H1 (cell line): ENCODE measurements around the gene SSH2. TPM values are rescaled to one million over a fixed set of nuclear protein-coding genes. Genes with fewer than 3 reads are reported as not detected.

Experiments
- CTCF ChIA-PET: fragments of 300-600 bp; sonication (Branson Sonifier 250); formaldehyde crosslinking; loops from one replicate; lab custom pipeline; 2021; ENCODE audit not compliant: partially characterized antibody; lab: Charles Lee
- POLR2A ChIA-PET: fragments of 300-600 bp; sonication (Branson Sonifier 250); formaldehyde crosslinking; loops from one replicate; lab custom pipeline; 2021; ENCODE audit warnings: inconsistent platforms; ENCODE audit not compliant: partially characterized antibody; lab: Charles Lee
- DNase-seq, 2 experiments: peaks; one replicate each; pipeline versions ENCODE4 v3.0.0 to v3.0.0-alpha.2; 2010 to 2022; ENCODE audit warnings: low spot score in 2 of 2, low read depth in 1 of 2, mixed read lengths in 1 of 2
- FAIRE-seq: peaks from 2 replicates; lab custom pipeline; 2011; peaks lifted over from hg19 to GRCh38; lab: Jason Lieb, UNC
- H2AFZ ChIP-seq: 2 replicates; pipeline ENCODE4 v1.8.1; 2012; ENCODE audit warnings: low read length, inconsistent platforms
- H2AK5ac ChIP-seq: 2 replicates; pipeline ENCODE4 v1.6.1; 2013; ENCODE audit warnings: low read depth, low read length
- H2BK120ac ChIP-seq: replicated peaks from 2 replicates; pipeline ENCODE3; 2013; ENCODE audit warnings: low read depth, low read length, inconsistent platforms
- H2BK12ac ChIP-seq: 2 replicates; pipeline ENCODE4 v1.6.1; 2013; ENCODE audit warnings: low read depth, low read length
- H2BK15ac ChIP-seq: 2 replicates; pipeline ENCODE4 v1.6.1; 2013; ENCODE audit warnings: low read length
- H2BK20ac ChIP-seq: 2 replicates; pipeline ENCODE4 v1.6.1; 2013; ENCODE audit warnings: low read length
- H2BK5ac ChIP-seq: 2 replicates; pipeline ENCODE4 v1.6.1; 2013; ENCODE audit warnings: low read depth, low read length
- H3K14ac ChIP-seq: 2 replicates; pipeline ENCODE4 v1.6.1; 2013; ENCODE audit warnings: inconsistent platforms; ENCODE audit not compliant: insufficient read length
- H3K18ac ChIP-seq: 2 replicates; pipeline ENCODE4 v1.6.1; 2013; ENCODE audit warnings: low read length; ENCODE audit errors: extremely low read depth
- H3K23ac ChIP-seq: 2 replicates; pipeline ENCODE4 v1.6.1; 2013; ENCODE audit warnings: inconsistent platforms; ENCODE audit not compliant: insufficient read length
- H3K23me2 ChIP-seq: 2 replicates; pipeline ENCODE4 v1.6.1; 2013; ENCODE audit warnings: low read depth, low read length
- H3K27ac ChIP-seq: 2 replicates; pipeline ENCODE4 v1.6.1; 2011; ENCODE audit warnings: low read depth, low read length, inconsistent platforms
- H3K27me3 ChIP-seq, 4 experiments: replicated peaks in 1 of 4; 1 replicate in 1 of 4; 2 replicates in 3 of 4; pipeline versions ENCODE4 v1.6.1 to v1.8.1; 2011 to 2013; ENCODE audit warnings: low read length in 3 of 4, mild to moderate bottlenecking in 3 of 4, inconsistent platforms in 2 of 4, mixed read lengths in 2 of 4, moderate library complexity in 1 of 4; ENCODE audit not compliant: control insufficient read depth in 3 of 4, insufficient read depth in 3 of 4; ENCODE audit errors: extremely low read depth in 1 of 4
- H3K36me3 ChIP-seq, 4 experiments: 2 replicates each; pipeline versions ENCODE4 v1.6.1 to v1.8.1; 2011 to 2013; ENCODE audit warnings: mild to moderate bottlenecking in 4 of 4, low read length in 3 of 4, moderate library complexity in 2 of 4, control low read depth in 1 of 4, inconsistent platforms in 1 of 4; ENCODE audit not compliant: insufficient read depth in 4 of 4, control insufficient read depth in 2 of 4
- H3K4ac ChIP-seq: replicated peaks from 2 replicates; pipeline ENCODE3; 2013; ENCODE audit warnings: low read length, low read depth, mixed read lengths, inconsistent platforms; ENCODE audit not compliant: insufficient read length
- H3K4me1 ChIP-seq, 4 experiments: replicated peaks in 1 of 4; 1 replicate in 1 of 4; 2 replicates in 3 of 4; pipeline versions ENCODE4 v1.6.1 to v1.8.1; 2011 to 2013; ENCODE audit warnings: low read length in 3 of 4, inconsistent platforms in 2 of 4, mixed read lengths in 1 of 4; ENCODE audit not compliant: insufficient read depth in 4 of 4, control insufficient read depth in 3 of 4
- H3K4me2 ChIP-seq, 2 experiments: 2 replicates each; pipeline versions ENCODE4 v1.6.1 to v1.8.1; 2011 to 2013; ENCODE audit warnings: low read depth in 2 of 2, low read length in 2 of 2, control low read depth in 1 of 2, inconsistent platforms in 1 of 2, mild to moderate bottlenecking in 1 of 2; ENCODE audit not compliant: insufficient read depth in 1 of 2
- H3K4me3 ChIP-seq, 4 experiments: fragments of 200-600, 300-600 bp in 1 of 4; sonication (generic), shearing (Covaris generic), sonication (Bioruptor Twin) in 1 of 4; 2 replicates each; pipeline versions ENCODE4 v1.5.1 to v1.8.1; 2011 to 2016; ENCODE audit warnings: low read length in 4 of 4, low read depth in 3 of 4, control low read depth in 2 of 4, inconsistent platforms in 2 of 4, mild to moderate bottlenecking in 2 of 4, mixed read lengths in 1 of 4, moderate library complexity in 1 of 4; ENCODE audit not compliant: insufficient read depth in 2 of 4; ENCODE audit errors: extremely low read depth in 1 of 4
- H3K56ac ChIP-seq: replicated peaks from 2 replicates; pipeline ENCODE3; 2013; ENCODE audit warnings: low read depth, mild to moderate bottlenecking, mixed read lengths, low read length, inconsistent platforms; ENCODE audit not compliant: insufficient read length
- H3K79me1 ChIP-seq: 2 replicates; pipeline ENCODE4 v1.6.1; 2013; ENCODE audit warnings: low read depth, low read length, control low read depth
- H3K79me2 ChIP-seq, 2 experiments: 2 replicates each; pipeline versions ENCODE4 v1.6.1 to v1.8.1; 2012 to 2013; ENCODE audit warnings: low read length in 2 of 2, mild to moderate bottlenecking in 2 of 2, inconsistent platforms in 1 of 2; ENCODE audit not compliant: insufficient read depth in 2 of 2, control insufficient read depth in 1 of 2
- H3K9ac ChIP-seq, 4 experiments: replicated peaks in 1 of 4; 1 replicate in 1 of 4; 2 replicates in 3 of 4; pipeline versions ENCODE4 v1.6.1 to v1.8.1; 2011 to 2013; ENCODE audit warnings: low read depth in 3 of 4, low read length in 3 of 4, control low read depth in 2 of 4, mild to moderate bottlenecking in 2 of 4, moderate library complexity in 2 of 4, inconsistent platforms in 1 of 4; ENCODE audit errors: extremely low read depth in 1 of 4
- H3K9me3 ChIP-seq, 2 experiments: 2 replicates each; pipeline versions ENCODE4 v1.6.1 to v1.8.1; 2012 to 2013; ENCODE audit warnings: mild to moderate bottlenecking in 2 of 2, moderate library complexity in 2 of 2, control low read depth in 1 of 2, inconsistent platforms in 1 of 2, low read depth in 1 of 2, low read length in 1 of 2, mixed read lengths in 1 of 2; ENCODE audit not compliant: insufficient read depth in 2 of 2
- H4K20me1 ChIP-seq, 2 experiments: replicated peaks in 1 of 2; 2 replicates each; pipeline versions ENCODE3 to v1.8.1; 2011 to 2013; ENCODE audit warnings: inconsistent platforms in 2 of 2, low read length in 2 of 2, mild to moderate bottlenecking in 1 of 2; ENCODE audit not compliant: insufficient read depth in 2 of 2, control insufficient read depth in 1 of 2
- H4K5ac ChIP-seq: 2 replicates; pipeline ENCODE4 v1.6.1; 2013; ENCODE audit warnings: low read length, low read depth, mixed read lengths, inconsistent platforms; ENCODE audit not compliant: insufficient read length
- H4K8ac ChIP-seq: 2 replicates; pipeline ENCODE4 v1.8.0; 2013; ENCODE audit warnings: mild to moderate bottlenecking, moderate library complexity, low read length, inconsistent platforms; ENCODE audit not compliant: insufficient read depth; ENCODE audit errors: extremely low read depth
- H4K91ac ChIP-seq: replicated peaks from 2 replicates; pipeline ENCODE3; 2013; ENCODE audit warnings: low read length, mixed read lengths, inconsistent platforms; ENCODE audit not compliant: insufficient read length
- CEBPB ChIP-seq: IDR thresholded peaks from 2 replicates; pipeline ENCODE4 v1.6.1; 2012; ENCODE audit warnings: low read depth, low read length
- CHD1 ChIP-seq: IDR thresholded peaks from 2 replicates; pipeline ENCODE4 v1.6.1; 2012; ENCODE audit warnings: low read depth, low read length, improper control_type of control experiment
- CTBP2 ChIP-seq: IDR thresholded peaks from 2 replicates; pipeline ENCODE4 v1.7.0; 2011; ENCODE audit warnings: borderline replicate concordance, mild to moderate bottlenecking, moderate library complexity, mixed read lengths, low read length; ENCODE audit not compliant: insufficient read depth, insufficient read length
- GABPA ChIP-seq: IDR thresholded peaks from 2 replicates; pipeline ENCODE4 v1.6.1; 2011; ENCODE audit warnings: mild to moderate bottlenecking, low read length, moderate library complexity, borderline replicate concordance; ENCODE audit not compliant: insufficient read depth
- JUN ChIP-seq: IDR thresholded peaks from 2 replicates; pipeline ENCODE4 v1.6.1; 2011; ENCODE audit warnings: low read depth, mild to moderate bottlenecking, improper control_type of control experiment, low read length
- PHF8 ChIP-seq: fragments of 200-600 bp; sonication (generic); conservative IDR thresholded peaks from 2 replicates; pipeline ENCODE4 v1.7.1; 2012; ENCODE audit warnings: low read depth, mild to moderate bottlenecking, inconsistent platforms, low read length, moderate library complexity
- RAD21 ChIP-seq, 2 experiments: IDR thresholded peaks in 1 of 2; conservative IDR thresholded peaks in 1 of 2; 2 replicates each; pipeline ENCODE4 v1.6.1; 2011; ENCODE audit warnings: low read depth in 2 of 2, low read length in 2 of 2, improper control_type of control experiment in 1 of 2, inconsistent platforms in 1 of 2, mild to moderate bottlenecking in 1 of 2, moderate library complexity in 1 of 2
- RFX5 ChIP-seq: IDR thresholded peaks from 2 replicates; pipeline ENCODE4 v1.6.1; 2011; ENCODE audit warnings: low read depth, low read length, improper control_type of control experiment, borderline replicate concordance
- SAP30 ChIP-seq: fragments of 300-600 bp; sonication (generic); IDR thresholded peaks from 2 replicates; pipeline ENCODE4 v1.7.1; 2012; ENCODE audit warnings: low read length, moderate library complexity, mild to moderate bottlenecking, inconsistent platforms; ENCODE audit not compliant: insufficient read depth, insufficient replicate concordance
- SIRT6 ChIP-seq: IDR thresholded peaks from one replicate; pipeline ENCODE4 v1.7.1; 2012; ENCODE audit warnings: low read length, inconsistent platforms
- TBP ChIP-seq: IDR thresholded peaks from 2 replicates; pipeline ENCODE4 v1.6.1; 2011; ENCODE audit warnings: low read depth, low read length, improper control_type of control experiment
- WGBS, 2 experiments: shearing (Covaris generic) in 1 of 2; methylation state at CpG; one replicate each; pipeline versions ENCODE4 v1.1.6 to v1.1.7; 2013 to 2015; ENCODE audit warnings: low lambda C conversion rate in 2 of 2, mixed read lengths in 2 of 2, inconsistent platforms in 1 of 2, low coverage in 1 of 2, missing lambda C conversion rate in 1 of 2; ENCODE audit not compliant: insufficient replicate concordance in 2 of 2, insufficient coverage in 1 of 2, insufficient read length in 1 of 2; ENCODE audit errors: extremely low coverage in 1 of 2, missing lambda C conversion rate in 1 of 2; 5-methylcytosine and 5-hydroxymethylcytosine counted together
- polyA plus RNA-seq, 7 experiments: library from polyadenylated mRNA; depleted of rRNA in 3 of 7; stranded (reverse) in 5 of 7; unstranded in 2 of 7; fragments of >200 nt in 5 of 7; fragments of 200-250 nt in 2 of 7; gene quantifications; 1 replicate in 5 of 7; 2 replicates in 1 of 7; 4 replicates in 1 of 7; pipeline versions ENCODE4 v1.2.1 to v1.2.3, GENCODE V29; 2011 to 2013; ENCODE audit warnings: missing spikeins in 2 of 7, mixed read lengths in 2 of 7
- total RNA-seq: library from RNA; stranded (reverse); fragmentation: NEBNext Ultra II Directional; extraction: Animal tissue kit (Norgen Biotek cat#: 25700); gene quantifications from 2 replicates; pipeline ENCODE4 v1.2.1, GENCODE V29; 2021
- TF ChIP-seq, protein P1 (sequence below): IDR thresholded peaks from 2 replicates; pipeline ENCODE4 v1.6.1; 2012; ENCODE audit warnings: inconsistent platforms
- TF ChIP-seq, protein P2 (sequence below): IDR thresholded peaks from 2 replicates; pipeline ENCODE4 v1.6.1; 2012; ENCODE audit warnings: inconsistent platforms

Gene SSH2
- total and polyA plus RNA-seq, 2 of the 8 experiments (the other 6 are each of a cell fraction or from before 2014, with no cell fraction given): 5.2 to 15.9 TPM

DNA sequence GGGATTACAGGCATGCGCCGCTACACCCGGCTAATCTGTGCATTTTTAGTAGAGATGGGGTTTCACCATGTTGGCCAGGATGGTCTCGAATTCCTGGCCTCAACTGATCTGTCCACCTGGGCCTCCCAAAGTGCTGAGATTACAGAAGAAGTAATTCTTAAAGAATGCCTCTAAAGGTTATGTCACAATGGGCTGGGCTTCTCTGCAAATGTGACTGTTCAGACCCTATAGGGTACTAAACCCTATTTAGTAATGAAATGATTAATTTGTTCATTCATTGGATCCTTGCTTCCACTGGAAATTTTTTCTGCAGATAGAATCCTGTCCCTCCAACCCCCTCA, 198.5 kb downstream of the SSH2 start:
- Histone ChIP-seq H3K36me3 (no peaks in the 10 kb centered on the region), H2BK12ac (no peak overlapping the region), H3K79me2 (no peaks in the 10 kb centered on the region), H3K27me3 (no peaks in the 10 kb centered on the region), H2BK5ac (no peak overlapping the region), H3K18ac (no peak overlapping the region), H3K9me3 (no peaks in the 10 kb centered on the region), H3K4me3 (no peak overlapping the region), H2AFZ (no peak overlapping the region), H3K4ac (no peak overlapping the region), H2BK120ac (no peak overlapping the region), H3K79me1 (no peaks in the 10 kb centered on the region), H2BK15ac (no peak overlapping the region), H4K91ac (no peak overlapping the region), H3K4me2 (no peak overlapping the region), H3K27ac (no peak overlapping the region), H4K5ac (no peak overlapping the region), H3K23ac (no peak overlapping the region), H3K23me2 (no peaks in the 10 kb centered on the region; the same call in 1 of the 2 replicates), H4K8ac (no peak overlapping the region), H3K14ac (no peak overlapping the region), H4K20me1 (no peaks in the 10 kb centered on the region), H3K4me1 (peaks cover 0 to 5% (median under 1%) of the 10 kb centered on the region in 4 experiments; a peak in 2 of 7 replicates), H2BK20ac (no peak overlapping the region), H3K9ac (no peak overlapping the region), H3K56ac (no peak overlapping the region), H2AK5ac (no peak overlapping the region)
- 85% methylated on average over 4 of the region's 4 CpGs; no CpG with 5 or more reads in 1 of the 2 experiments for WGBS, 2 experiments
- CTCF ChIA-PET: no interaction called here
- no peak for FAIRE-seq
- TF ChIP-seq GABPA (no peak), CHD1 (no peak), CEBPB (no peak), RFX5 (no peak), TBP (no peak), PHF8 (no peak), CTBP2 (no peak), SAP30 (no peak), JUN (no peak), SIRT6 (no peak), RAD21 (IDR thresholded peaks at IDR 0.05 in 1 of 2, conservative IDR thresholded peaks at IDR 0.05 in 1 of 2; ENCODE audit: low read depth in 2 of 2, low read length in 2 of 2) (no peak)
- TF ChIP-seq, protein P1, sequence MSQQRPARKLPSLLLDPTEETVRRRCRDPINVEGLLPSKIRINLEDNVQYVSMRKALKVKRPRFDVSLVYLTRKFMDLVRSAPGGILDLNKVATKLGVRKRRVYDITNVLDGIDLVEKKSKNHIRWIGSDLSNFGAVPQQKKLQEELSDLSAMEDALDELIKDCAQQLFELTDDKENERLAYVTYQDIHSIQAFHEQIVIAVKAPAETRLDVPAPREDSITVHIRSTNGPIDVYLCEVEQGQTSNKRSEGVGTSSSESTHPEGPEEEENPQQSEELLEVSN: no peak
- TF ChIP-seq, protein P2, sequence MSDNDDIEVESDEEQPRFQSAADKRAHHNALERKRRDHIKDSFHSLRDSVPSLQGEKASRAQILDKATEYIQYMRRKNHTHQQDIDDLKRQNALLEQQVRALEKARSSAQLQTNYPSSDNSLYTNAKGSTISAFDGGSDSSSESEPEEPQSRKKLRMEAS: no peak
- POLR2A ChIA-PET: no interaction called here
- no peak for DNase-seq
